Vagina (tissue), 2 donors: ENCODE data around the gene BCL11A. TPM values are rescaled to one million over a fixed set of nuclear protein-coding genes. Genes with fewer than 3 reads are reported as not detected.

Experiments
- DNase-seq, 2 donors: peaks; one replicate each; pipeline ENCODE4 v3.0.0-alpha.2; 2017; ENCODE audit errors: extremely low spot score in 2 of 2
- H3K27ac ChIP-seq: fragments of 200-600 bp; sonication (generic); one replicate; pipeline ENCODE4 v1.5.1; 2019
- H3K27me3 ChIP-seq: fragments of 200-600 bp; sonication (generic); one replicate; pipeline ENCODE4 v1.5.1; 2019
- H3K36me3 ChIP-seq, 2 donors: fragments of 200-600 bp; sonication (generic); one replicate each; pipeline ENCODE4 v1.5.1; 2017 to 2019
- H3K4me1 ChIP-seq: fragments of 200-600 bp; sonication (generic); one replicate; pipeline ENCODE4 v1.5.1; 2019
- H3K4me3 ChIP-seq, 2 donors: fragments of 200-600 bp; sonication (generic); 1 replicate in 1 of 2; 2 replicates in 1 of 2; pipeline ENCODE4 v1.5.1; 2016 to 2019
- H3K9me3 ChIP-seq: fragments of 200-600 bp; sonication (generic); one replicate; pipeline ENCODE4 v1.5.1; 2019
- CTCF ChIP-seq, 3 experiments: fragments of 450-650 bp in 2 of 3; fragments of 200-600 bp in 1 of 3; sonication (generic) in 1 of 3; IDR thresholded peaks; one replicate each; pipeline ENCODE4 v1.5.1; 2017 to 2019; ENCODE audit warnings: antibody characterized with exemption in 3 of 3, mild to moderate bottlenecking in 2 of 3, moderate library complexity in 2 of 3
- POLR2A ChIP-seq, 2 donors: fragments of 450-650 bp; IDR thresholded peaks; one replicate each; pipeline ENCODE4 v1.6.1; 2017; ENCODE audit warnings: antibody characterized with exemption in 2 of 2, mild to moderate bottlenecking in 2 of 2, moderate library complexity in 2 of 2
- POLR2AphosphoS5 ChIP-seq, 2 donors: sonication (generic); formaldehyde crosslinking; IDR thresholded peaks; one replicate each; pipeline ENCODE4 v1.9.0; 2017; ENCODE audit warnings: antibody characterized with exemption in 2 of 2, mild to moderate bottlenecking in 2 of 2, low read depth in 1 of 2; ENCODE audit not compliant: insufficient read depth in 1 of 2
- intact Hi-C: fragments of 100-400 bp; cut with DNase I; formaldehyde crosslinking; loops from one replicate; pipeline ENCODE4 v1.15.1; 2023
- total RNA-seq: library from RNA; depleted of rRNA; stranded (reverse); fragments of >200 nt; gene quantifications from one replicate; pipeline ENCODE4 v1.2.3, GENCODE V29; 2016

The BCL11A gene
- total RNA-seq, 1 donor from 2014 or later: 48.4 TPM

GRCh38 chr2:60534052-60534685 lies 19.3 kb downstream of the BCL11A start:
- no peaks in the 10 kb centered on the region for H3K27me3 ChIP-seq
- intact Hi-C loops: no loop called here
- H3K4me1 ChIP-seq: peaks cover 60% of the 10 kb centered on the region
- TF ChIP-seq POLR2A (IDR thresholded peaks at IDR 0.05) (no peak), POLR2AphosphoS5 (IDR thresholded peaks at IDR 0.05; ENCODE audit: insufficient read depth in 1 of 2, low read depth in 1 of 2) (no peak), CTCF (IDR thresholded peaks at IDR 0.05) (no peak)
- no peak overlapping the region for H3K27ac ChIP-seq
- DNase-seq: no peak
- no peak overlapping the region for H3K4me3 ChIP-seq
- H3K36me3 ChIP-seq: no peaks in the 10 kb centered on the region
- H3K9me3 ChIP-seq: no peaks in the 10 kb centered on the region

GRCh38 chr2:60533101-60534051 lies 20.1 kb downstream of the BCL11A start:
- Histone ChIP-seq H3K27me3 (no peaks in the 10 kb centered on the region), H3K4me3 (no peak overlapping the region), H3K36me3 (no peaks in the 10 kb centered on the region), H3K4me1 (peaks cover 60% of the 10 kb centered on the region), H3K9me3 (no peaks in the 10 kb centered on the region), H3K27ac (no peak overlapping the region)
- DNase-seq: no peak
- TF ChIP-seq POLR2A (IDR thresholded peaks at IDR 0.05) (no peak), POLR2AphosphoS5 (IDR thresholded peaks at IDR 0.05; ENCODE audit: insufficient read depth in 1 of 2, low read depth in 1 of 2) (no peak), CTCF (IDR thresholded peaks at IDR 0.05) (no peak)
- intact Hi-C loops: no loop called here

GRCh38 chr2:60532421-60532820 lies 21.0 kb downstream of the BCL11A start:
- Histone ChIP-seq H3K27me3 (no peaks in the 10 kb centered on the region), H3K27ac (peak overlapping the region; percentile 4), H3K36me3 (no peaks in the 10 kb centered on the region), H3K4me3 (no peak overlapping the region), H3K9me3 (no peaks in the 10 kb centered on the region), H3K4me1 (peaks cover 56% of the 10 kb centered on the region)
- intact Hi-C loops: no loop called here
- no peak for DNase-seq
- TF ChIP-seq POLR2AphosphoS5 (IDR thresholded peaks at IDR 0.05; ENCODE audit: insufficient read depth in 1 of 2, low read depth in 1 of 2) (no peak), POLR2A (IDR thresholded peaks at IDR 0.05) (no peak), CTCF (IDR thresholded peaks at IDR 0.05) (no peak)

- Histone ChIP-seq H3K27ac (peak overlapping the region; percentile 4), H3K4me1 (peaks cover 53% of the 10 kb centered on the region), H3K9me3 (no peaks in the 10 kb centered on the region), H3K27me3 (no peaks in the 10 kb centered on the region), H3K4me3 (no peak overlapping the region), H3K36me3 (no peaks in the 10 kb centered on the region)
- DNase-seq: peak in 1 of 2 donors; percentile 77
- intact Hi-C loops: no loop called here
- no peak for TF ChIP-seq POLR2A (IDR thresholded peaks at IDR 0.05)
- TF ChIP-seq CTCF (IDR thresholded peaks at IDR 0.05): no peak
- TF ChIP-seq POLR2AphosphoS5 (IDR thresholded peaks at IDR 0.05; ENCODE audit: insufficient read depth in 1 of 2, low read depth in 1 of 2): no peak
Measured at GRCh38 chr2:60531701-60532133, 21.7 kb downstream of the BCL11A start.
